Epithelial cell of proximal tubule (primary cell): Measurements from ENCODE around the gene ASXL1. TPM values are rescaled to one million over a fixed set of nuclear protein-coding genes. Genes with fewer than 3 reads are reported as not detected.

Experiments
- DNase-seq: peaks from one replicate; pipeline ENCODE4 v3.0.0-alpha.2; 2011; ENCODE audit warnings: low read depth
- H3K4me3 ChIP-seq: 2 replicates; pipeline ENCODE4 v1.5.1; 2011; ENCODE audit warnings: low read depth, mild to moderate bottlenecking, low read length
- CTCF ChIP-seq: conservative IDR thresholded peaks from 2 replicates; pipeline ENCODE4 v1.5.1; 2012; ENCODE audit warnings: low read depth, mild to moderate bottlenecking, low read length
- total RNA-seq: library from RNA; depleted of rRNA; stranded (reverse); fragments of >200 nt; gene quantifications from 2 replicates; pipeline ENCODE4 v1.2.3, GENCODE V29; 2015

ASXL1 gene
- total RNA-seq, 1 donor from 2014 or later = 34.2 TPM

- TF ChIP-seq CTCF = no peak
- no peak for DNase-seq
- H3K4me3 ChIP-seq = no peak overlapping the region
Observed at GRCh38 chr20:32468313-32468640, 110.1 kb downstream of the ASXL1 start.

- no peak for TF ChIP-seq CTCF
- no peak overlapping the region for H3K4me3 ChIP-seq
- DNase-seq = no peak
Observed at GRCh38 chr20:32468860-32469259, 110.7 kb downstream of the ASXL1 start.

GRCh38 chr20:32470025-32470861, 112.1 kb downstream of the ASXL1 start:
- no peak for DNase-seq
- no peak overlapping the region for H3K4me3 ChIP-seq
- TF ChIP-seq CTCF = peak; percentile 43

- no peak for TF ChIP-seq CTCF
- DNase-seq = no peak
- no peak overlapping the region for H3K4me3 ChIP-seq
Observed at GRCh38 chr20:32470940-32471339, 112.8 kb downstream of the ASXL1 start.

DNA sequence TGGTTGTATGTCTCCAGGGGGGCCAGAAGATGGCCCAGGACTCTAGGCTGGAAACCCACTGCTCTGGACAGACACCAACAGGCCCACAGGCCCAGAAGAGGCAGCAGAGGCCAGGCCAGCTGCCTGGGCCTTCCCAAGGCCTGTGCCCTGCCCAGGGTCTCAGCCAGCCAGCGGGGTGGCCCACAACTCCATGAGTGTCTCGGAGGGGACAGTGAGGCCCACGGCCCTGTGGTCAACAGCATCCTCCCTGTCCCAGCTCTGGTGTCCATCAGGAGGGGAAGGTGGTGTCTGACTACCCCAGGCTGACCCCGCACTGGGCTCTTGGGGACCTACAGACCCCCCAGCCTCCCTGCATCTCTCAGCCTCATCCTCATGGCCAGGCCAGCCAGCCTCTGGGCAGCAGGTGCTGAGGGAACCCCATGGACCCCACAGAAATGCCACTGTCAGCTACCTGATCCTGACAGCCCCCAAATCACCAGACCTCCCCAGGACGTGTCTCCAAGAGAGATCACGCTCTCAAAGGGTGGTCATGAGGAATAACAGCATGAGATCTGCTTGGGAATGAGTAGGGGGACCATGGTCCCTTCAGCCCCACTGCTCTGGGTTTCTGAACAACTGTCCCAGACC, 114.6 kb downstream of the ASXL1 start:
- DNase-seq = no peak
- no peak overlapping the region for H3K4me3 ChIP-seq
- no peak for TF ChIP-seq CTCF

DNA sequence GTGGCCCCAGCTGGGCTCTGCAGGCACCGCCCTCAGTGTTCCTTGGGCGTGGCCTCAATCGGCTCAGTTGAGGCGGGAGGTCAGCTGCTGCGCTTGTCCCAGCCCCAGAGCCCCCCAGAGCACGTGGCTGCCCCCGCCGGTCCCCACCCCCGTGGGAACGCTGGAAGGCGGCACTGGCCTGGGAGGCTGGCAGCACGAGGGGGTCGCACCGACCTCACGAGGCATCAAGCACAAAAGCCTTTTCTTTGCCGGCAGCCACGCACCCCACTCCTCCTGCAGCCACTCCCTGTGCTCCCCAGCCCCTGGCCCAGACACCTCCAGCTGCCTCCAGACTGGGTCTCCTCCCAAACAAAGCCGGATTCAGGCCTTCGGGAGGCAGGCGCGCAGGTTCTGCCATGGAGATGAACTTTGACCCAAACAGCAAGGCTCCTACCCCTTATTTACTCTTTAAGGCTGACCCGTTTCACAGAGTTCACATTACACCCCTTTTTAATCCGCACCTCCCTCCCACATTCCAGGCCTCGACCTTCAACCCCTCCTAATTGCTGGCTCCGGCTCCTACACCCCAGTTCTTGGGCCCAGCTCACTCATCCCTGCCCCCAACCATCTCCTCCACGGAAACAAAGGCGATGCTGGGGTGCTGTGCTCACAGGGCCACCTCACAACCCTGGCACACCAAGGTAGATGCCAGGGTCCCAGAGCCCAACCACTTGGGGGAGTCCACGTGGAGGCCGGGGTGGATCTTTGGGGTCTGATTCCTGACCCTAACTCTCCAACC, 115.3 kb downstream of the ASXL1 start:
- no peak for DNase-seq
- peak overlapping the region; percentile 15 for H3K4me3 ChIP-seq
- TF ChIP-seq CTCF = no peak
